Measurements from ENCODE around the gene TTC34.
"Not testable (repeated sequence)": the region's sequence is repeated elsewhere in the genome, so short reads cannot be mapped to it uniquely, and the experiment has no call there.

TTC34 gene

DNA sequence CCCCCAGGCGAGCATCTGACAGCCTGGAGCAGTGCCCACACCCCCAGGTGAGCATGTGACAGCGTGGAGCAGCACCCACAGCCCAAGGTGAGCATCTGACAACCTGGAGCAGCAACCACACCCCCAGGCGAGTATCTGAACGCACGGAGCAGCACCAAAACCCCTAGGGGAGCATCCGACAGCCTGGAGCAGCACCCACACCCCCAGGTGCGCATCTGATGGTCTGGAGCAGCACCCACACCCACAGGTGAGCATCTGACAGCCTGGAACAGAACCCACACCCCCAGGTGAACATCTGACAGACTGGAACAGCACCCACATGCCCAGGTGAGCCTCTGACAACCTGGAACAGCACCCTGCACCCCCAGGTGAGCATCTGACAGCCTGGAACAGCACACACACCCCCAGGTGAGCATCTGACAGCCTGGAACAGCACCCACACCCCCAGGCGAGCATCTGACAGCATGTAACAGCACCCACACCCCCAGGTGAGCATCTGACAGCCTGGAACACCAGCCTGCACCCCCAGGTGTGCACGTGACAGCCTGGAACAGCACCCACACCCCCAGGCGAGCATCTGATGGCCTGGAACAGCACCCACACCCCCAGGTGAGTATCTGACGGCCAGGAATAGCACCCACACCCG, 148.4 kb downstream of the TTC34 start:
- H3K4me3 ChIP-seq (ENCODE audit: low read depth, low read length); in situ Hi-C loops (cut with HindIII; ENCODE audit: low sequenced_read_pairs); DNase-seq (ENCODE audit: low read depth, low spot score): not testable (repeated sequence)

DNA sequence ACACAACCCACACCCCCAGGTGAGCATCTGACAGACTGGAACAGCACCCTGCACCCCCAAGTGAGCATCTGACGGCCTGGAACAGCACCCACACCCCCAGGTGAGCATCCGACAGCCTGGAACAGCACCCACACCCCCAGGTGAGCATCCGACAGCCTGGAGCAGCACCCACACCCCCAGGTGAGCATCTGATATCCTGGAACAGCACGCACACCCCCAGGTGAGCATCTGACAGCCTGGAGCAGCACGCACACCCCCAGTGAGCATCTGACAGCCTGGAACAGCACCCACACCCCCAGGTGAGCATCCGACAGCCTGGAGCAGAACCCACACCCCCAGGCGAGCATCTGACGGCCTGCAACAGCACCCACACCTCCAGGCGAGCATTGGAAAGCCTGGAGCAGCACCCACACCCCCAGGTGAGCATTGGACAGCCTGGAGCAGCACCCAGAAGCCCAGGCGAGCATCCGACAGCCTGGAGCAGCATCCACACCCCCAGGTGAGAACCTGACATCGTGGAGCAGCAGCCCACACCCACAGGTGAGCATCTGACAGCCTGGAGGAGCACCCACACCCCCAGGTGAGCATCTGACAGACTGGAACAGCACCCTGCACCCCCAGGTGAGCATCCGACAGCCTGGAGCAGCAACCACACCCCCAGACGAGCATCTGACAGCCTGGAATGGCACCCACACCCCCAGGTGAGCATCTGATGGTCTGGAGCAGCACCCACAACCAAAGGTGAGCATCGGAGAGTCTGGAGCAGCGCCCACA, 149.2 kb downstream of the TTC34 start:
- H3K4me3 ChIP-seq (ENCODE audit: low read depth, low read length); DNase-seq (ENCODE audit: low read depth, low spot score); in situ Hi-C loops (cut with HindIII; ENCODE audit: low sequenced_read_pairs): not testable (repeated sequence)

DNA sequence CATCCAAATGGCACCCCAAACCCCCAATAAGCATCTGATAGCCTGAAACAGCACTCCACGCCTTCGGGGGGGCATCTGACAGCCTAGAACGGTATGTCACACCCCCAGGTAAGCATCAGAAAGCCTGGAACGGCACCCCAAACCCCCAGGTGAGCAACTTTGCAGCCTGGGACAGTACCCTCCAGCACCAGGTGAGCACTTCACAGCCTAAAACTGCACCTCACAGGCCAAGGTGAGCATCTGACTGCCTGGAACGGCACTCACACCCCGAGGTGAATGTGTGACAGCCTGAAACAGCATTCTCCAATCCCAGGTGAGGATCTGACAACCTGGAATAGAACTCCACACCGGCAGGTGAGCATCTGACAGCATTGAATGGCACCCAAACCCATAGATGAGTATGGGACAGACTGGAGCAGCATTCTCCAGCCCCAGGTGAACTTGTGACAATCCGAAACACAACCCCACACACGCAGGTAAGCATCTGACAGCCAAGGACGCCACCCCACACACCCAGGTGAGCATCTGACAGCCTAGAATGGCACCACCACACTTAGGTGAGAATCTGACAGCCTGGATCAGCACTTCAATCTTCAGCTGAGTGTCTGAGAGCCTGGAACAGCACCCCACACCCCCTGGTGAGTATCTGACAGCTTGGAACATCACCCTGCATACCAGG, 150.4 kb downstream of the TTC34 start:
- no peak for DNase-seq (ENCODE audit: low read depth, low spot score)
- TF ChIP-seq, protein P1, sequence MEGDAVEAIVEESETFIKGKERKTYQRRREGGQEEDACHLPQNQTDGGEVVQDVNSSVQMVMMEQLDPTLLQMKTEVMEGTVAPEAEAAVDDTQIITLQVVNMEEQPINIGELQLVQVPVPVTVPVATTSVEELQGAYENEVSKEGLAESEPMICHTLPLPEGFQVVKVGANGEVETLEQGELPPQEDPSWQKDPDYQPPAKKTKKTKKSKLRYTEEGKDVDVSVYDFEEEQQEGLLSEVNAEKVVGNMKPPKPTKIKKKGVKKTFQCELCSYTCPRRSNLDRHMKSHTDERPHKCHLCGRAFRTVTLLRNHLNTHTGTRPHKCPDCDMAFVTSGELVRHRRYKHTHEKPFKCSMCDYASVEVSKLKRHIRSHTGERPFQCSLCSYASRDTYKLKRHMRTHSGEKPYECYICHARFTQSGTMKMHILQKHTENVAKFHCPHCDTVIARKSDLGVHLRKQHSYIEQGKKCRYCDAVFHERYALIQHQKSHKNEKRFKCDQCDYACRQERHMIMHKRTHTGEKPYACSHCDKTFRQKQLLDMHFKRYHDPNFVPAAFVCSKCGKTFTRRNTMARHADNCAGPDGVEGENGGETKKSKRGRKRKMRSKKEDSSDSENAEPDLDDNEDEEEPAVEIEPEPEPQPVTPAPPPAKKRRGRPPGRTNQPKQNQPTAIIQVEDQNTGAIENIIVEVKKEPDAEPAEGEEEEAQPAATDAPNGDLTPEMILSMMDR (IDR thresholded peaks at IDR 0.05; ENCODE audit: low read depth, low read length), result no peak
- H3K4me3 ChIP-seq (ENCODE audit: low read depth, low read length), result no peak overlapping the region
- in situ Hi-C loops (cut with HindIII; ENCODE audit: low sequenced_read_pairs), result no loop called here

DNA sequence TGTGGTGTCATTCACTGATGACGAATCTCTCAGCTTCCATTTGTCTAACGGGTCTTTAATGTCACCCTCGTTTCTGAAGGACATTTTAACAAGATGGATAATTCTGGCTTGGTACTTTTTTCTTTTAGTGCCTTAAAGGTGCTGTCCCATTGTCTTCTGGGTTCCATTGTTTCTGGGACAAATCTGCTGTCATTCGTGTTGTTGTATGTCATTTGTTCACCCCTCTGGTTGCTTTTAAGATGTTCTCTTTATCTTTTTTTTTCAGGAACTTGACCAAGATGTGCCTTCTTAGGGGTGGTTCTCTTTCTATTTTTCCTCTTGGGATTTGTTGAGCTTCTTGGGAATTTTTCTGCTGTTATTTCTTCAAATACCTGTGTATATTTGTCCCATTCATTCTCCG, 154.7 kb downstream of the TTC34 start:
- no peak for DNase-seq (ENCODE audit: low read depth, low spot score)
- in situ Hi-C loops (cut with HindIII; ENCODE audit: low sequenced_read_pairs), result no loop called here
- no peak overlapping the region for H3K4me3 ChIP-seq (ENCODE audit: low read depth, low read length)
- TF ChIP-seq, protein P1 (IDR thresholded peaks at IDR 0.05; ENCODE audit: low read depth, low read length), result no peak

DNA sequence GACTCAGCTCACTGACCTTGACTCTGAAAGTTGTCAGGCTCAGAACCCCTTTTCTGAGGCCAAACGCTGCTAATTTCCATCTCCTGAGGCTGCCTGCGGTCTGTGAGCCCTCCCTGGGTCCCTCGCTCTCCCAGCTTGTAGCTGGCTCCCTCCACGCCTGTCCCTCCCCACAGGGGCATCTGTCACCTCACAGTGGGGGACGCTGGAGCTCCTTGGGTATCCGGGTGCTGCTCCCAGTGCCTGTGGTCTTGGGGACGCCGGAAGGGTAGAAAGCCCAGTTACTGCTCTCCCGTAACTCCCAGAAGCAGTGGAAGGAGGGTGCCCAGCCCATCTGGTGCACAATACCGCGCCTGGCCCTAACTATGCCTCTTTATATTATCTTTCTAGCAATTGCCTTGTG, 155.7 kb downstream of the TTC34 start:
- TF ChIP-seq, protein P1 (IDR thresholded peaks at IDR 0.05; ENCODE audit: low read depth, low read length), result no peak
- in situ Hi-C loops (cut with HindIII; ENCODE audit: low sequenced_read_pairs), result no loop called here
- H3K4me3 ChIP-seq (ENCODE audit: low read depth, low read length), result no peak overlapping the region
- no peak for DNase-seq (ENCODE audit: low read depth, low spot score)

DNA sequence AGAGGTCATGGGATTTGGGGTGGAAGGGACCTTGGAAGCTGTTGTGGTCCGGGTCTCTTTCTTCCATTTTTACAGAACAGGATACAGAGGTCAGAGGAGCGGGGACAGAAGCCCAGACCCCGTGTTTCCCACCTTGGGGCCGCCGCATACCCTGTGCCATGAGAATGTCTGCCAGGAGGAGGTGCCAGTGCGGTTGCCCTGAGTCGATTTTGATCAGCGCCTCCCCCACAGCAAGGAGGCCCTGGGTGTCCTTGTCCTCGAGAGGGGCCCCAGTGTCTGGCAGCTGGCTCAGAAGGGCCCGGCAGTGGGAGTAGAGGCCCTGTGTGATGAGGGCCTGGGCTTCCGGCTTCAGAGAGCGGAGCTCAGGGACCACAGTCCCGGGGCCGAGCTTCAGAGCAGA, 156.3 kb downstream of the TTC34 start:
- TF ChIP-seq, protein P1 (IDR thresholded peaks at IDR 0.05; ENCODE audit: low read depth, low read length), result no peak
- no peak overlapping the region for H3K4me3 ChIP-seq (ENCODE audit: low read depth, low read length)
- in situ Hi-C loops (cut with HindIII; ENCODE audit: low sequenced_read_pairs), result no loop called here
- DNase-seq (ENCODE audit: low read depth, low spot score), result no peak

DNA sequence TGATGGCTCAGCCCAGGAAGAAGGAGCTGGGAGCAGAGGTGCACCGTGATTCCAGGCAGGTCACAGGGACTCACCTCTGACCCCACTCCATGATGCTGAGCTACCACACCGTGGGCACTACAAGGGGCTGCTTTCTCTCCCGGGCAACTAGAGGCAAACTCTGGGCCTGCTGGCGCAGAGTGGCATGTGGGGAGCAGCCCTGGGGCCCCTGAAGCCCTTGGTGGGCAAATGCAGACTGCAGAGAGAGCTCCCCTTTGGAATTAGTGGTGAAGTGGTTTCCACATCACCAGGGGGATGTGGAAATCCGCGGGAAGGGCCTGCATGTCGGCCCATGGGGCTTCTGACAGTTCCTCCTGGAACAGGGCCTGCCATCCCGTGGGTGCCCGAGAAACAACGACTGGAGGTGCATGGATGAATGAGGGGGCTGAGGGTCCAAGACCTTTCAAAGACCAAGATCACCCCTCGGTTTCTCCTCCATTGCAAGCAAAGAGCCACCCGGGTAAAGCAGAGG, 156.8 kb downstream of the TTC34 start:
- DNase-seq (ENCODE audit: low read depth, low spot score), result no peak
- TF ChIP-seq, protein P1 (IDR thresholded peaks at IDR 0.05; ENCODE audit: low read depth, low read length), result no peak
- H3K4me3 ChIP-seq (ENCODE audit: low read depth, low read length), result no peak overlapping the region
- in situ Hi-C loops (cut with HindIII; ENCODE audit: low sequenced_read_pairs), result no loop called here
